IMR-90 (cell line): Measurements from ENCODE around the gene RGS3. TPM values are rescaled to one million over a fixed set of nuclear protein-coding genes. Genes with fewer than 3 reads are reported as not detected.

Source experiments
- ATAC-seq: fragments of 200-7000 bp; cut with Tn5 transposase; 2 replicates; pipeline ENCODE4 v1.9.1; 2020; ENCODE audit warnings: low read depth, mild to moderate bottlenecking, moderate library complexity
- BruUV-seq: library from RNA; stranded (reverse); fragments of 400-500 nt; replicated peaks from 2 replicates; lab custom pipeline; 2021; lab: Mats Ljungman, UMichigan
- CTCF ChIA-PET: fragments of 300-600 bp; formaldehyde crosslinking; extraction: SDS; loops from one replicate; lab custom pipeline; 2021; ENCODE audit warnings: antibody characterized with exemption; lab: Yijun Ruan, JAX
- POLR2A ChIA-PET: fragments of 300-600 bp; sonication (Branson Sonifier 250); formaldehyde crosslinking; loops from one replicate; lab custom pipeline; 2022; ENCODE audit warnings: antibody characterized with exemption; ENCODE audit not compliant: unreplicated experiment; lab: Charles Lee
- DNase-seq: peaks from one replicate; pipeline ENCODE4 v3.0.0; 2013
- H2AFZ ChIP-seq: replicated peaks from 2 replicates; pipeline ENCODE3; 2013; ENCODE audit warnings: low read length, mild to moderate bottlenecking; ENCODE audit not compliant: poor library complexity
- H2AK5ac ChIP-seq: 2 replicates; pipeline ENCODE4 v1.6.1; 2013; ENCODE audit warnings: low read depth, low read length, inconsistent platforms
- H2AK9ac ChIP-seq: replicated peaks from 2 replicates; pipeline ENCODE3; 2013; ENCODE audit warnings: mild to moderate bottlenecking, low read depth, low read length, moderate library complexity; ENCODE audit not compliant: poor library complexity
- H2BK120ac ChIP-seq: 2 replicates; pipeline ENCODE4 v1.6.1; 2013; ENCODE audit warnings: low read depth, low read length, inconsistent platforms
- H2BK15ac ChIP-seq: 3 replicates; pipeline ENCODE4 v1.6.1; 2013; ENCODE audit warnings: low read depth, low read length, inconsistent platforms
- H2BK20ac ChIP-seq: 2 replicates; pipeline ENCODE4 v1.6.1; 2013; ENCODE audit warnings: low read depth, mild to moderate bottlenecking, inconsistent platforms, low read length, moderate library complexity
- H2BK5ac ChIP-seq: 2 replicates; pipeline ENCODE4 v1.6.1; 2013; ENCODE audit warnings: mild to moderate bottlenecking, low read depth, low read length, inconsistent platforms; ENCODE audit not compliant: poor library complexity, severe bottlenecking
- H3K14ac ChIP-seq: replicated peaks from 2 replicates; pipeline ENCODE4 v1.6.1; 2013; ENCODE audit warnings: low read depth, low read length, inconsistent platforms
- H3K18ac ChIP-seq: 2 replicates; pipeline ENCODE4 v1.6.1; 2013; ENCODE audit warnings: low read depth, low read length, control low read depth
- H3K23ac ChIP-seq: 2 replicates; pipeline ENCODE4 v1.6.1; 2013; ENCODE audit warnings: low read depth, low read length, inconsistent platforms
- H3K27ac ChIP-seq: 2 replicates; pipeline ENCODE4 v1.5.1; 2013; ENCODE audit warnings: mild to moderate bottlenecking, control low read depth, low read length; ENCODE audit not compliant: insufficient read depth
- H3K27me3 ChIP-seq: 2 replicates; pipeline ENCODE4 v1.6.1; 2013; ENCODE audit warnings: low read length; ENCODE audit not compliant: control insufficient read depth, insufficient read depth
- H3K36me3 ChIP-seq: 2 replicates; pipeline ENCODE4 v1.6.1; 2013; ENCODE audit warnings: low read length, mixed read lengths; ENCODE audit not compliant: control insufficient read depth, insufficient read depth
- H3K4ac ChIP-seq: 2 replicates; pipeline ENCODE4 v1.6.1; 2013; ENCODE audit warnings: low read depth, low read length, inconsistent platforms
- H3K4me1 ChIP-seq: 2 replicates; pipeline ENCODE4 v1.6.1; 2013; ENCODE audit warnings: low read length, mixed read lengths; ENCODE audit not compliant: control insufficient read depth, insufficient read depth
- H3K4me2 ChIP-seq: 2 replicates; pipeline ENCODE4 v1.6.1; 2013; ENCODE audit warnings: low read depth, mild to moderate bottlenecking, control low read depth, low read length, moderate library complexity
- H3K4me3 ChIP-seq: 2 replicates; pipeline ENCODE4 v1.5.1; 2013; ENCODE audit warnings: low read depth, mild to moderate bottlenecking, control low read depth, low read length, moderate library complexity; ENCODE audit not compliant: insufficient read depth
- H3K56ac ChIP-seq: 2 replicates; pipeline ENCODE4 v1.6.1; 2013; ENCODE audit warnings: low read length, inconsistent platforms; ENCODE audit not compliant: insufficient read depth; ENCODE audit errors: extremely low read depth
- H3K79me1 ChIP-seq, 2 experiments: 2 replicates each; pipeline ENCODE4 v1.6.1; 2013; ENCODE audit warnings: low read length in 2 of 2, inconsistent platforms in 1 of 2, low read depth in 1 of 2
- H3K9ac ChIP-seq: 2 replicates; pipeline ENCODE4 v1.6.1; 2013; ENCODE audit warnings: low read depth, low read length, control low read depth
- H3K9me1 ChIP-seq: 2 replicates; pipeline ENCODE4 v1.6.1; 2013; ENCODE audit warnings: low read length, inconsistent platforms; ENCODE audit not compliant: insufficient read depth
- H3K9me3 ChIP-seq: 2 replicates; pipeline ENCODE4 v1.6.1; 2013; ENCODE audit warnings: low read length; ENCODE audit not compliant: control insufficient read depth, insufficient read depth
- H4K20me1 ChIP-seq: 2 replicates; pipeline ENCODE4 v1.6.1; 2013; ENCODE audit warnings: low read length, inconsistent platforms; ENCODE audit not compliant: insufficient read depth
- H4K5ac ChIP-seq: 2 replicates; pipeline ENCODE4 v1.6.1; 2013; ENCODE audit warnings: mild to moderate bottlenecking, low read depth, low read length, control low read depth
- H4K8ac ChIP-seq, 2 experiments: 2 replicates each; pipeline ENCODE4 v1.6.1; 2013; ENCODE audit warnings: low read depth in 2 of 2, low read length in 2 of 2, control low read depth in 1 of 2, inconsistent platforms in 1 of 2
- H4K91ac ChIP-seq: 2 replicates; pipeline ENCODE4 v1.6.1; 2013; ENCODE audit warnings: low read depth, low read length, inconsistent platforms; ENCODE audit not compliant: insufficient read depth
- BHLHE40 ChIP-seq: fragments of 150-350 bp; IDR thresholded peaks from 2 replicates; pipeline ENCODE4 v1.6.1; 2016; ENCODE audit warnings: mild to moderate bottlenecking, low read depth, low read length
- CEBPB ChIP-seq: IDR thresholded peaks from 2 replicates; pipeline ENCODE4 v1.6.1; 2012; ENCODE audit warnings: low read depth, low read length, improper control_type of control experiment
- CHD1 ChIP-seq: IDR thresholded peaks from 2 replicates; pipeline ENCODE4 v1.6.1; 2012; ENCODE audit warnings: low read depth, low read length, improper control_type of control experiment
- FOS ChIP-seq: fragments of 150-350 bp; IDR thresholded peaks from 2 replicates; pipeline ENCODE4 v1.6.1; 2016; ENCODE audit warnings: low read depth, low read length
- MAZ ChIP-seq: IDR thresholded peaks from 2 replicates; pipeline ENCODE4 v1.6.1; 2012; ENCODE audit warnings: low read depth, mild to moderate bottlenecking, low read length, improper control_type of control experiment, moderate library complexity, borderline replicate concordance
- RCOR1 ChIP-seq: IDR thresholded peaks from 2 replicates; pipeline ENCODE4 v1.6.1; 2012; ENCODE audit warnings: mild to moderate bottlenecking, low read length, improper control_type of control experiment; ENCODE audit not compliant: insufficient replicate concordance
- RFX5 ChIP-seq: IDR thresholded peaks from 2 replicates; pipeline ENCODE4 v1.8.0; 2012; ENCODE audit warnings: low read depth, mild to moderate bottlenecking, low read length, moderate library complexity
- WGBS, 2 experiments: methylation state at CpG; one replicate each; pipeline versions ENCODE4 v1.1.5 to v1.1.7; 2013; ENCODE audit warnings: missing lambda C conversion rate in 2 of 2; ENCODE audit not compliant: insufficient read length in 1 of 2; ENCODE audit errors: extremely low coverage in 2 of 2; 5-methylcytosine and 5-hydroxymethylcytosine counted together
- dilution Hi-C: fragments of 300-500 bp; cut with HindIII; formaldehyde crosslinking; loops from one replicate; pipeline ENCODE4 v1.14.3; 2018; ENCODE audit warnings: low sequenced_read_pairs; ENCODE audit not compliant: unreplicated experiment
- in situ Hi-C: fragments of 300-500 bp; cut with MboI; formaldehyde crosslinking; loops from 3 replicates; pipeline ENCODE4 v1.14.3; 2019; ENCODE audit warnings: low sequenced_read_pairs, inconsistent platforms, mixed read lengths
- intact Hi-C: fragments of 100-400 bp; cut with micrococcal nuclease; formaldehyde crosslinking; loops from 2 replicates; pipeline ENCODE4 v1.10.0; 2022
- polyA plus RNA-seq, 3 experiments: library from polyadenylated mRNA; depleted of rRNA; stranded (reverse); fragments of >200 nt; gene quantifications; 2 replicates each; pipeline ENCODE4 v1.2.3, GENCODE V29; 2012; ENCODE audit warnings: low replicate concordance in 1 of 3
- total RNA-seq: library from RNA; depleted of rRNA; stranded (reverse); fragments of >200 nt; gene quantifications from 2 replicates; pipeline ENCODE4 v1.2.3, GENCODE V29; 2012
- TF ChIP-seq, protein P1 (sequence below): conservative IDR thresholded peaks from 2 replicates; pipeline ENCODE4 v1.5.1; 2012; ENCODE audit warnings: mild to moderate bottlenecking, low read depth, low read length, improper control_type of control experiment
- TF ChIP-seq, protein P2 (sequence below): fragments of 150-350 bp; IDR thresholded peaks from 2 replicates; pipeline ENCODE4 v1.6.1; 2017; ENCODE audit warnings: mild to moderate bottlenecking, antibody characterized with exemption, low read length, low read depth

Gene RGS3
- total and polyA plus RNA-seq, 2 of the 4 experiments (the other 2 are of a cell fraction): 51.8 to 65.6 TPM

DNA sequence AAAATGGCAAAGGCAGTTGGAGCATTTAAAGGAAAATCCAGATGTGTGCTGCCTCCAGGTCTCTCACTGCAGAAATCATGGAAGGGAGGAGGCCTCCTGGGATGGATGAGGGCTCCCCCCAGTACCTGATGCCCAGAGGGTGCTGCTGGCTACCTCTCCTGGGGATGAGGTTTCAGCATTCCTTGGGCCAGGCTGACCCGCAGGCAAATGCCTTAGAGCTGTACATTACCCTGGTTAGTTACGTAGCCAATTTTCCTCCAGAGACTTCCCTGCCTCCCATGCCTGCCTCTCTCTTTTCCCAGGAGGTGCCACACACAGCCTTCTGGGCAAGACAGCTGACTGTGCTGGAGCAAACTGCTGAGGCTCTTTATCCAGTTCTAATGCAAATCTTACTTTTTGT is 65.3 kb downstream of the RGS3 start:
- no peak overlapping the region for H2AFZ ChIP-seq
- no peak overlapping the region for H2AK9ac ChIP-seq
- H3K9ac ChIP-seq: no peak overlapping the region
- no peak overlapping the region for H3K27ac ChIP-seq
- no peak overlapping the region for H2BK5ac ChIP-seq
- ChIA-PET CTCF (no interaction called here), POLR2A (no interaction called here)
- no peaks in the 10 kb centered on the region for H3K9me3 ChIP-seq
- no peak overlapping the region for H3K14ac ChIP-seq
- H3K23ac ChIP-seq: no peak overlapping the region
- H3K79me1 ChIP-seq: no peaks in the 10 kb centered on the region
- no peak overlapping the region for H4K5ac ChIP-seq
- H3K4me3 ChIP-seq: no peak overlapping the region
- peaks cover 2% of the 10 kb centered on the region; the same call in 1 of the 2 replicates for H3K4me1 ChIP-seq
- dilution Hi-C loops: no loop called here
- no peak overlapping the region for H4K8ac ChIP-seq
- in situ Hi-C loops: no loop called here
- no peaks in the 10 kb centered on the region for H3K36me3 ChIP-seq
- TF ChIP-seq FOS (no peak), CEBPB (no peak), CHD1 (no peak), MAZ (no peak), RFX5 (no peak), BHLHE40 (no peak), RCOR1 (no peak)
- TF ChIP-seq, protein P1, sequence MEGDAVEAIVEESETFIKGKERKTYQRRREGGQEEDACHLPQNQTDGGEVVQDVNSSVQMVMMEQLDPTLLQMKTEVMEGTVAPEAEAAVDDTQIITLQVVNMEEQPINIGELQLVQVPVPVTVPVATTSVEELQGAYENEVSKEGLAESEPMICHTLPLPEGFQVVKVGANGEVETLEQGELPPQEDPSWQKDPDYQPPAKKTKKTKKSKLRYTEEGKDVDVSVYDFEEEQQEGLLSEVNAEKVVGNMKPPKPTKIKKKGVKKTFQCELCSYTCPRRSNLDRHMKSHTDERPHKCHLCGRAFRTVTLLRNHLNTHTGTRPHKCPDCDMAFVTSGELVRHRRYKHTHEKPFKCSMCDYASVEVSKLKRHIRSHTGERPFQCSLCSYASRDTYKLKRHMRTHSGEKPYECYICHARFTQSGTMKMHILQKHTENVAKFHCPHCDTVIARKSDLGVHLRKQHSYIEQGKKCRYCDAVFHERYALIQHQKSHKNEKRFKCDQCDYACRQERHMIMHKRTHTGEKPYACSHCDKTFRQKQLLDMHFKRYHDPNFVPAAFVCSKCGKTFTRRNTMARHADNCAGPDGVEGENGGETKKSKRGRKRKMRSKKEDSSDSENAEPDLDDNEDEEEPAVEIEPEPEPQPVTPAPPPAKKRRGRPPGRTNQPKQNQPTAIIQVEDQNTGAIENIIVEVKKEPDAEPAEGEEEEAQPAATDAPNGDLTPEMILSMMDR: no peak
- TF ChIP-seq, protein P2, sequence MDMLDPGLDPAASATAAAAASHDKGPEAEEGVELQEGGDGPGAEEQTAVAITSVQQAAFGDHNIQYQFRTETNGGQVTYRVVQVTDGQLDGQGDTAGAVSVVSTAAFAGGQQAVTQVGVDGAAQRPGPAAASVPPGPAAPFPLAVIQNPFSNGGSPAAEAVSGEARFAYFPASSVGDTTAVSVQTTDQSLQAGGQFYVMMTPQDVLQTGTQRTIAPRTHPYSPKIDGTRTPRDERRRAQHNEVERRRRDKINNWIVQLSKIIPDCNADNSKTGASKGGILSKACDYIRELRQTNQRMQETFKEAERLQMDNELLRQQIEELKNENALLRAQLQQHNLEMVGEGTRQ: no peak
- peaks cover 6% of the 10 kb centered on the region; the same call in 1 of the 2 replicates for H3K9me1 ChIP-seq
- ATAC-seq (no peak), DNase-seq (no peak)
- H3K4me2 ChIP-seq: no peak overlapping the region
- H3K4ac ChIP-seq: no peak overlapping the region
- H2BK15ac ChIP-seq: no peak overlapping the region
- H3K27me3 ChIP-seq: no peaks in the 10 kb centered on the region
- no peak overlapping the region for H2BK20ac ChIP-seq
- no CpG with 5 or more reads among the region's 2 CpGs for WGBS, 2 experiments
- no peak overlapping the region for H2AK5ac ChIP-seq
- H2BK120ac ChIP-seq: no peak overlapping the region
- H4K91ac ChIP-seq: no peak overlapping the region
- BruUV-seq: no TSS peak
- no peak overlapping the region for H3K56ac ChIP-seq
- H4K20me1 ChIP-seq: no peaks in the 10 kb centered on the region
- intact Hi-C loops: no loop called here
- H3K18ac ChIP-seq: no peak overlapping the region
